GM19099 (cell line): ENCODE data around the gene CDT1.

Experiments
- POLR2A ChIP-seq: IDR thresholded peaks from 3 replicates; pipeline ENCODE4 v1.6.1; 2011; ENCODE audit warnings: low read depth; ENCODE audit not compliant: insufficient read length; ENCODE audit errors: extremely low read depth

Gene CDT1

GRCh38 chr16:88803264-88803987 is at the start of gene CDT1:
TSS of gene CDT1 (plus strand) at chr16:88803789. CDS start at chr16:88803832, 43 bp downstream.
- TF ChIP-seq POLR2A = peak; percentile 70

GRCh38 chr16:88754109-88754911 is 49.3 kb upstream of the CDT1 start:
- TF ChIP-seq POLR2A = no peak

DNA sequence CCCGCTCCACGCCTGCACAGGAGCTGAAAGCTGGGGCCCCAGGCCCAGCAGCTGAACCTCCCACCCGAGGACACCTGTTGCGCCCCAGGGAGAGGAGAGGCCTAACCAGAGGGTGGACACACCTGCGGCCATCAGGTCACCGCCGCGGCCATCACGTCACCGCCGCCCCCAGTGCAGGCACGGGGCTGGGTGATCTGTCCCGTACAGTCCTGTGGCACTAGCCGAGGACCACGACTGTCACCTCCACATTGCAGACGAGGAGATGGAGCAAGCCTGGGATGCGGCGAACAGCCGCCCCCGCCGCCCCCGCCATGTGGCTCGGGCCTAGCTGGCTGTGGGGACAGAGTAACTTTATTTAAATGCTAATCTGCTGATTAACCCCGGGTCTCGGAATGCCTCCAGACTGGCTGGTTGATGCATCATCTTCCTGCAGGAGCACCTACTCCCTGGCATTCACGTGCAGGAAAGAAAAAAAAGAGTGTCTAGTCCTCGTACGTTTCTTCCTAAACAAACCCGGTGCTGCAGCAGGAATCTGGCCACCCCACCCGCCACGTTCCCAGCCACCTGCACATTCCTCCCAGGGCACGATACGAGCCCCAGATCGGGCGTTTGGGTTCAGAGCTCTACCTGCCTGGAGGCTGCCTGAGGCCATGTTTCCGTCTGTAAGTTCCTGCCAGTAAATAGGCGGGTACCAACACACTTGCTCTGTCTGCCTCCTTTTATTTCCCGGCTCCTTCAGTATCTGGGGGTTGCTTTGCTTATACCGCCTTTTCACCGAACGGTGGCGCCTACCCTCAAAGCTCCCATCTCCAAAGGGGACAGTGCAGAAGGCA is 48.5 kb upstream of the CDT1 start:
- no peak for TF ChIP-seq POLR2A

DNA sequence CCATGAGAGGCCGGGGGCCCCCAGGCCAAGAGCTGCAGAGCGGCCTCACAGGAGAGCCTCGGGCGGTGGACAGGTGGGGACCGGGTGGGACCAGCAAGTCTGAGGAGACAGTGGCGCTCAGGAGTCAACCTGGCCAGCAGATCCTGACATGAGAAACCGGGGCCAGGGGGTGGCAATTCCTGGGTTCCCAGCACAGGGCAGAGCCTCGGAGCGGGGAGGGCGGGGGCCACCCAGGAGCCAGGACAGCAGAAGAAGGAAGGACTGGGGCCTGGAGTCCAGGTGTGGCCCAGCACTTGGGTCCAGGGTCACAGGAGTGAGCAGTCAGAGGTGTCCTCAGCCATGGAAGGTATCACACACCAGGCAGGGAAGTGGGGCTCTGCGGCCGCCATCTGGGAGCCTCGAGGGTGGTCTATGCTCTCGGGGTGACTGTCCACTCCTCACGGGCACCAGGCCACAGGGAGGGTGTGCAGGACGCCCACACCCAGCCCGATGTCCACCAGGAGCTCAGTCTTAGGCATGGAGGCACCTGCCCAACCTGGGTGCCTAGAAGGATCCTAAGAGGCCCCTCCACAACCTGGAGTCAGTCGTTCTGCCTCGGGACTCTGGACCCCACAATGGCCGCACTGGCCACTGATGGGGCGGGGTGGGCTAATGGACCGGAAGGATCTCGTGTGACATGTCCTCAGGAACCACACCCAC is 47.7 kb upstream of the CDT1 start:
- TF ChIP-seq POLR2A = no peak

GRCh38 chr16:88758227-88758943 is 45.2 kb upstream of the CDT1 start:
- no peak for TF ChIP-seq POLR2A

- TF ChIP-seq POLR2A = no peak
These were observed 44.7 kb upstream of the CDT1 start for GRCh38 chr16:88758944-88759244.

GRCh38 chr16:88759245-88759975 is 44.2 kb upstream of the CDT1 start:
- TF ChIP-seq POLR2A = no peak

DNA sequence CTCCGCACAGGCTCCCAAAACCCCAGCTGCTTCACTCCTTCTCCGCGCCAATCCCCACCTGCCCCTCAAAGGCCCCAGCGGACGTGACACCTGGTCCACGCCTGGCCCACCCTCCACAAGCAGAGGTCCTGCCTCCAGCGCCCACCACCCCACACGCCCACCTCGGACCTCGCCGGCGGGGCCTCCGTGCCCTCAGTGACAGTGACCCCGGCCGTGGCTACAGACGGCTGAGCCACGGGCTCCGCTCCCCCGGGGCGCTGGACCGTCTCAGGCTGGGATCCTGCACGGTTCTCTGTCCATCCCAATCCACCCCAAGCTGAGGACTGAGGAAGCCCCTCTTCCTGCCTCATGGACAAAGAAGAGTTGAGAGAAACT is 43.6 kb upstream of the CDT1 start:
- no peak for TF ChIP-seq POLR2A

DNA sequence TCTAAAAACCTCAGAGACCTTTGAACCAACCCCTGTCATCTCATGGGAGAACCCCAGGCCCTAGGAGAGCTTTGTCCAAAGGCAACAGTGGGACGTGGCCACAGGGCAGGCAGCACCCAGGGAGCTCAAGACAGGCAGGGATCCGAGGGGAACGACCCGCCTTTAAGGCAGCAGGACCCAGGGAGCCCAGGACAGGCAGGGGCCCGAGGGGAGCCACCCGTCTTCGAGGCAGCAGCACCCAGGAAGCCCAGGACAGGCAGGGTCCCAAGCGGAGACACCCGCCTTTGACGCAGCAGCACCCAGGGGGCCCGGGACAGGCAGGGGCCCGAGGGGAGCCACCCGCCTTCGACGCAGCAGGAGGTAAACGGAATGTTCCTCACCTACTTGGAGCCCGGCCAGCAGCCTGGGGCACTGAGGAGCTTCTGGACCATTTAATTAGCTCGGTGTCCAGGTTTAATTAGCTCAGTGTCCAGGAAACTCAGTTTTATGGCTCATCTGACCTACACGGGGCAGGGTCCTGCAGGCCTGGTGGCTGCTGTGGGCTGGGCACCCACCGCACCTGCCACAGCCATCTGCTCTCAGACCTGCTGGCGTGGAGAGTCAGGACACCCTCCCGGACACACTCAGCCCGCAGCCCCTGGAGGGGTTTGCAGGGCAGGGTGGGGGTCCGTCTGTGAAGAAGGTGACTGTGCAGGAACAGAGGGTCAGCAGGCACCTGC is 43.0 kb upstream of the CDT1 start:
- TF ChIP-seq POLR2A = no peak

DNA sequence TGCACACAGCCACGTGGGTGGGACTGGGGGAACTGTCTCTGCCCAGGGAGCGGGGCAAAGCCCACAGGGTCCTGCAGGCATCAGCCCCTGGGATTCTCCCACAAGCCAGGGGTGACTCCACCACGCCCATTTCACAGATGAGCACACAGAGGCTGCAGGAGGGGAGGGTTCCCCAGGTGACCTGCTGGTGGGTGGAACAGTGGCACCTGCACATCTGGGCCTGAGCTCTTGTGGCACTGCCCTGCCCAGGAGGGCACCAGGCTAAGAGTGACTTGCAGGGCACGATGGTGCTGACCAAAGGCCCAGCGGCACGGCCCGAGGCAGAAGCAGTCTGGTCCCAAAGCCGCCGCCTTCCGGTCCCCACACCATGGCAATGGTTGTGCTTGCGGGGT is 42.5 kb upstream of the CDT1 start:
- TF ChIP-seq POLR2A = no peak

GRCh38 chr16:88761830-88762229 is 41.8 kb upstream of the CDT1 start:
- TF ChIP-seq POLR2A = no peak

DNA sequence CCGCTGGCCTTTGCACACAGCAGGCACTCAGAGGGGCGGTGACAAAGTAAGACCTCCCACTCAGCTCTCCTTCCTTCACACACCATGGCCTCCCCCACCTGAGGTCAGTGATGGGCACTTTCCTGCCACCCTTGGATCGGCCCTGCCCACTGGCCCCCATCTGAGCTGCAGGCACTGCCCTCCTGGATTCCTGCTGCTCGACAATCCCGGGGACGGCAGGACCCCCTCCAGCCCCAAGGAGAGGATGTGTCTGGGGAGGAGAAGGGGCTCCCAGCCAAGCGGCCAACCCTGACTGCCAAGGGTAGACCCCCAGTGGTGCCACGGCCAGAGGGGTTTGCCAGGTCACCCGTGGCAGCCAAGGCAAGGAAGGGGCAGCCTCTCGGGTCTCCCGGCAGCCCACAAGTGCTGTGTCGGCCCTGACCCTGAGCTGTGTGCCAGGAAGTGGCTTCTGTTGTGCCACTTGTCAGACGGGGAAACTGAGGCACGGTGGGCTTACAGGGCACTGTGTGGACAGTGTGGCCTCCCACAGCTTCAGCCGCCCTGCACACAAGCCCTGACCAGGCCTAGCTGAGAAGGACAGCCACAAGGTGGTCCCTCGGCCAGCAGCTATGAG is 41.2 kb upstream of the CDT1 start:
- TF ChIP-seq POLR2A = no peak

DNA sequence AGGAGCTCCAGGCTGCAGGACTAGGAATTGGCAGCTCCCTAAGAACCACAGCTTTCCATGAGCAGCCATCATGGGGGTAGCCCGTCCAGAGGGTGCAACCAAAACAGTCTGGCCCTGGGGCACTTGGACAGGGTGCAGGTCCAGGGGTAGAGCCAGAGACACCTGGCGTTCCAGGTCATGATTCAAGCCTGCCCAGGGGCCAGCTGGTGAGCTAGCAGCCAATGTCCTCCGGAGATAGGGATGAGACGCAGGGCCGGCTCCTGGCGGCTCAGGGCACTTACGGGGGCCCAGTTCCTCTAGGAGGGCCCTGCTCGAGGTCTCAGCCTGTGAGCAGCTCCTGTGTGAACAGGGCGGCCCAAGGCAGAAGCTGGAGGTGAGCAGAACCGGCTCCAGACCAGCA is 40.6 kb upstream of the CDT1 start:
- TF ChIP-seq POLR2A = no peak
